ENCODE results near the gene TPBGL. TPM values are rescaled to one million over a fixed set of nuclear protein-coding genes. Genes with fewer than 3 reads are reported as not detected.

The TPBGL gene
- total RNA-seq, 1 donor from 2014 or later, result 1.6 TPM

GRCh38 chr11:75245356-75246005 lies 4.9 kb downstream of the TPBGL start:
- peak; percentile 49 for DNase-seq (ENCODE audit: low spot score)

- peak; percentile 79 for DNase-seq (ENCODE audit: low spot score)
Measured at GRCh38 chr11:75246006-75246670, 5.6 kb downstream of the TPBGL start.

GRCh38 chr11:75246671-75247350 lies 6.2 kb downstream of the TPBGL start:
- peak; percentile 45 for DNase-seq (ENCODE audit: low spot score)

- DNase-seq (ENCODE audit: low spot score), result peak; percentile 55
Measured at GRCh38 chr11:75248924-75249256, 8.3 kb downstream of the TPBGL start.

DNA sequence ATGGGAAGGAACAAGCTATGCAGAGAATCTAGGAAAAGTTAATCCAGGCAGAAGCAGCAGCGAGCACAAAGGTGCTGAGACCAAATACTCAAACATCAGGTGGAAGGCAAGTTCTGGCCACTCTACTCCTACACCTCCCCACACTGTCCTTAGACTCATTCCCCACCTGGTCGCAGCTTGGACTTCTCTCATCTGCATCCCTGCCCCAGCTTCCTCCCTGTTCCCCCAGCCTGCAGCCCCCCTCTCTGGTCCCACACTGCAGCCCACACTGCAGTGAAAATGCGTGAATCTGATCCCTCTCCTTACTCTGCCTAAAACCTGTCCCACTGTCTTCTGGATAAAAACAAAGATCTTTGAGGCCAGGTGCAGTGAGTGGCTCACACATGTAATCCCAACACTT lies 9.1 kb downstream of the TPBGL start:
- DNase-seq (ENCODE audit: low spot score), result peak; percentile 64

DNA sequence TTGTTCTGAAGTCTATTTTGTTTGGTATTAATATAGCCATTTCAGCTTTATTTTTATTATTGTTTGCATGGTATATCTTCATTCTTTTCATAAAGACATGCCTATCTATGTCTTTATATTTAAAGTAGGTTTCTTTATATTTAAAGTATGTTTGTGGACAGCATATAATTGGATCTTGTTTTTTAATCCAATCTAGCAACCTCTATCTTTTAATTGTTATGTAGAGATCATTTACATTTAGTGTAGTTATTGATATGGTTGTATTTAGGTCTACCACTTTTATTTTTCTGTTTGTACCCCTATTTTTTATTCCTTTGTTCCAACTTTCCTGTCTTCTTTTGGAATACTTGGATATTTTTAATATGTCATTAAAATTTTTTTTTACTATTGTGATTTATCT lies 13.8 kb downstream of the TPBGL start:
- no peak for DNase-seq (ENCODE audit: low spot score)

DNA sequence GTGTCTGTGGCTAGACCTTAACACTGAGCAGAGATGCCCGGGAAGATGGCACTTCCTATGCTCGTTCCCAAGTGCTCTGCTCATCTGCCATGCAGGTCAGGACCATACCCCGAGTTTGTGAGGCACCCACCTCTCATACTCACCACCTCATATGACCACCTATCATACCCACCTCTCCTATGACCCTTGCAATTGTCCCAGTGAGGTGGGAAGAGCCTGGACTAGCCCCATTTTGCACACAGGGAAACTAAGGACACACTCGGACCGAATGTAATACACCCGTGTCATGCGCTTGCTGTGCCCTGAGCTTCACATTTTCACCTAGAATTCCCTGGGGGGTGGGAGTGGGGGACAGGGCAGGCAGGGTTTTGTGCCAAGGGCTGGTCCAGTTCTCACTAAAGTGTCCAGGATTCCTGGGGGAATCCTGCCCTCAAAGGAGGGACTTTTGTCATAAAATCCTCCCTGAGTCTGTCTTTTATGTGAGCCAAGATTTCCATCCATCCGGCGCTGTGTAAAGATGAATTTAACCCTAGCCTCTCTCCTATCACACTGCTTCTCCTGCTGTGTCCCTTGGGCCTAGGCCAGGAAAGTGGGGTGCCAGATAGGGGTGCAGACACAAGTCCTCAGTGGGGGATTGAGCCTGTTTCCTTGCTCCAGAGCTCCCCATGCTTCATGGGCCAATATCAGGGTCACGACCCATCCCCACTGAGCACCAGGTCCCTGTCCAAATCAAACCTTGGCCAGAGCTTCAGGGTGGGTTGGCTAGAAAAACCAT lies 20.0 kb downstream of the TPBGL start:
- peak; percentile 39 for DNase-seq (ENCODE audit: low spot score)

GRCh38 chr11:75261902-75262361 lies 21.4 kb downstream of the TPBGL start:
- peak; percentile 30 for DNase-seq (ENCODE audit: low spot score)

- peak; percentile 51 for DNase-seq (ENCODE audit: low spot score)
Measured at GRCh38 chr11:75262436-75262835, 21.9 kb downstream of the TPBGL start.

DNA sequence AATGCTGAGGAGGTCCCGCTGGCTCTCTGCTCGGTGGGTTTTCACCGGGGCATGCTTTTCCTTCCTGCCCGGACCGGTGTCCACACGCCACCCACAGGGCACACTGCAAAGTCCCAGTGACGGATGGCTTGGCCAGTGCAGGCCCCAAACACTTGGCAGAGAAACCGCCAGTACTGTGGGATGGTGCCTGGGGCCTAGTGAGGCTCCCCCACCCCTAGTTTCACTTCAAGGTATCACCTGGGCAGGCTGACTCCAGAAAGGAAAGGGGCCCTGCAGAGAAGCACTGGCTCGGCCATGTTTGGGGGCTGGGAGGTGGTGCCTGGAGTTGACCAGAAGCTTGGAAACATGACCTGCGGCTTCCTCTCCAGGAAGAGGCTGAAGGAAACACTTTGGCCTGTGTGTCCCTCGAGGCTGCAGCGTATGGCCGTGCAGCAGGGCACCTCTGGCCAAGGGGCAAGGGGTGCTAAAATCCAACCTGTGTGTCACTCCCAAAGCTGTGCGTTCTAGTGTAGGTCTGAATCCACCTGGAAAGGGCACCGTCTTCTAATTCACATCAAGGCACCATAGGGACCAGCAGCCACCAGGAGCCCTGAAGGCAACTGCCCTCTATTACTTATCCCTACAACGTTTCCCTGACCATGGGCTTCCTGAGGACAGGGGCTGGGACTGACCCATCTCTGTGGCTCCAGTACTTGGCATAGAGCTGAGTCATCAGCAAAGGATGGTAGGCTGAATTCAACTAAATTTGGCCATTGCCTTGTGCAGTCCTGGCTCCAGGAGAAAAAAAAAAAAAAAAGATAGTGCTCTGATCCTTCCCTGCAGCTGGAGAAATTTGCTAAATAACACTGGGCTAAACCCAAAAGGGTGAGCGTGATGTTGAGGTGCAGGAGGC lies 22.6 kb downstream of the TPBGL start:
- DNase-seq (ENCODE audit: low spot score), result peak; percentile 82

DNA sequence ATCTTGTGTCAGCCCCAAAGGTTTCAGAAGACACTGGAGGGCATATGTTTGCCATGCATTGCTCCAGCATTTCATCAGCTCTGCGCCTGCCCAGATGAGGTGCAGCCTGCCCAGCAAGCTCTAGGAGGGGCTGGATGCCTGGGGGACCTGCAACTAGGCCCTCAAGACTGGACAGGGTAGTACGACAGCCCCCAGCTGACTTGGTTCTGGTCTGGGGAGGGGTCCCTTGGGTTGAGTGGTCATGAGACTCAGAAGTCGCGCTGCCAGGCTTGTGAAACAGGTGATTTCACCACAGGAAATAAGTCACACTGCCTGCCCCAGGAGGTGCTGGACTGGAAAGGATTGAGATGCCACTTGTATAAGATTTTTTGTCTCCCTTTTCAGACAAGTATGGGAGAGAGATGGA lies 23.4 kb downstream of the TPBGL start:
- no peak for DNase-seq (ENCODE audit: low spot score)

DNA sequence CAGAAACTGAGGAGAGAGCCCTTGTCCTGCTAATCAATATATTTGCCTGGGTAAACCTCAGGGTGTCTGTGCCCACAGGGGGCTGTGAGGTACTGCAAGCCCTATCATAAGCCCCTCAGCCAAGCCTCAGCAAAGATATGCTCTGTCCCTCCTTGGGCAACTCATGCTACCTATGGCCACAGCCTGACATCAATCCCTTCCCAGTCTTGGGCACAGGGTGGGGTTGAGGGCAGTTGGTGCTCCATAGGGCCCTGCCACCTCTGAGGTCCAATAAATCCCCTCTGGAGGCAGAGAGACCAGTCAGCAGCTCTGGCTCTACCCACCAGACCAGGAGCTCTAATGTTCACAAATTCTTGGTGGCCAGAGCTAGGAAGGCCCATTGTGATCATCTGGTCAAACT lies 23.8 kb downstream of the TPBGL start:
- no peak for DNase-seq (ENCODE audit: low spot score)

GRCh38 chr11:75264971-75265370 lies 24.4 kb downstream of the TPBGL start:
- DNase-seq (ENCODE audit: low spot score), result no peak

DNA sequence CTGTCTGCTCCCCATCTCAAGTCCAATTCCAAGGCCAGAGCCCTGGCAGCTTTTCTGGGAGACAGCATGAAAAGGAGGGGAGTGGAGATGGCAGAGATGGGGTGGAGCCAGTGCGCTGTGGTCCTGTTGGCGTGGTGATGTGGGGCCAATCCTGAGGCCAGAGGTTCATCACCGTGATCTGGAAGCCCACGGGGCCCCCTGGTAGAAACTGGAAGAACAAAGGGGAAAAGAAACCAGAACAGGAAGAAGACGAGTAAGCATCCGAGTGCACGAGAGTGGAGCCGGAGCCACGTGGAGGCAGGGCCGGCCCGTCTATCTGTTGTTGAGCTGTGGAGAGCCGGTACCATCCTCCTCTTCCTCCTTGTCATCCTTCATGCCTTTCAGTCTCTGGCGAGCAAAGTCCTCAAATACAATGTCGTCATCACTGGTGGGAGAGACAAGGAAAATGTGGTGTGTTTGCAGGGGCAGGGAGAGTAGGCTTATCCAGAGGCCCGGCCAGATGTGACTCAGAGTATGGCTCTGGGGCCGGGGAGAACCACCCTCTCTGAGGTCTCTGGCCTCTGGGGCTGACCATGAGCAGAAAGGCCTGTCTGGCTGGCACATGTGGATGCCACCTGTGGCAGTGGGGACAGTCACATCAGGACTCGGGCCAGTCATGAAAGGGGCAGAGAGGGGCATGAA lies 25.4 kb downstream of the TPBGL start:
- no peak for DNase-seq (ENCODE audit: low spot score)

- DNase-seq (ENCODE audit: low spot score), result no peak
Measured at GRCh38 chr11:75267171-75267970, 26.8 kb downstream of the TPBGL start.

- no peak for DNase-seq (ENCODE audit: low spot score)
Measured at GRCh38 chr11:75268626-75269366, 28.2 kb downstream of the TPBGL start.

GRCh38 chr11:75269367-75269660 lies 28.7 kb downstream of the TPBGL start:
- DNase-seq (ENCODE audit: low spot score), result no peak

DNA sequence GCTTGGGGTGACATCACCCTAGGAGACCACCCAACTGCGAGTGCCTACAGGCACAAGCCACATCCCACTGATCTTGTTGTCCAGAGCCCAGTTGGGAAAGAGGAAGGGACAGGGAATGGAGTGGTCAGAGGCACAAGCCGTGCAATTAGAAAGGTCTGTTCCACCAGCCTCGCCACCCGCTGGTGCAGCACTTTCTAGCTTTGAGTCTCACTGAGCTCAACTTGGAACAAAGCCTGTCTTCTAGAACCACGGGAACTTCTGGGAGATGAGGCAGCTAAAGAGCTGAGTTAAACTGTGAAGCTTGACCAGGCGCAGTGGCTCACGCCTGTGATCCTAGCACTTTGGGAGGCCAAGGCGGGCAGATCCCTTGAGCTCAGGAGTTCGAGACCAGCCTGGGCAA lies 29.3 kb downstream of the TPBGL start:
- no peak for DNase-seq (ENCODE audit: low spot score)

DNA sequence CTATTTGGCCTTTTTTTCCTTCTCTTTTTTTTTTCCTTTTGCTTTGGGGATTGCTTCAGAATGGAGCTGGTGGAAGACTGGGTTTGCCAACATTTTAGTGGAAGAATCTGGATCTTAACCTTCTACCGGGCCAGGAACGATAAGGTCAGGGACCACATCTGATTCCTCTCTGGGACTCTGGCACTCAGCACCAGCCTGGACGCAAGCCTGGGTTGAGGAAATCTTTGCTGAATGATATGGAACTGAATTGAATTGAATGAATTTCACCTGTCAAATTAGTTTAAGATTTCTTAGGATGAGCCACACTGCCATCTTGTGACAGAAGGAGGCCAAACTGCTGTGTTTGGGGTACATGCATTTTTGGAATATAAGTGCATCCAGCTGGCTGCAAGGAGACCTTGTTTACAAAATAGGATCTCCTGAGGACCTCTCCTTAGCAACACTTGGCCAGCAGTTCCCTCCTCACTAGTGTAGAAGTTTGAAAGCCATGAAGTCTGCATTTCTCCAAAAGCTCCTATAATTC lies 30.4 kb downstream of the TPBGL start:
- no peak for DNase-seq (ENCODE audit: low spot score)

All from mesenteric fat pad (tissue), 1 donor.